ENCODE measurements around the gene SARDH.

SARDH gene, protein sequence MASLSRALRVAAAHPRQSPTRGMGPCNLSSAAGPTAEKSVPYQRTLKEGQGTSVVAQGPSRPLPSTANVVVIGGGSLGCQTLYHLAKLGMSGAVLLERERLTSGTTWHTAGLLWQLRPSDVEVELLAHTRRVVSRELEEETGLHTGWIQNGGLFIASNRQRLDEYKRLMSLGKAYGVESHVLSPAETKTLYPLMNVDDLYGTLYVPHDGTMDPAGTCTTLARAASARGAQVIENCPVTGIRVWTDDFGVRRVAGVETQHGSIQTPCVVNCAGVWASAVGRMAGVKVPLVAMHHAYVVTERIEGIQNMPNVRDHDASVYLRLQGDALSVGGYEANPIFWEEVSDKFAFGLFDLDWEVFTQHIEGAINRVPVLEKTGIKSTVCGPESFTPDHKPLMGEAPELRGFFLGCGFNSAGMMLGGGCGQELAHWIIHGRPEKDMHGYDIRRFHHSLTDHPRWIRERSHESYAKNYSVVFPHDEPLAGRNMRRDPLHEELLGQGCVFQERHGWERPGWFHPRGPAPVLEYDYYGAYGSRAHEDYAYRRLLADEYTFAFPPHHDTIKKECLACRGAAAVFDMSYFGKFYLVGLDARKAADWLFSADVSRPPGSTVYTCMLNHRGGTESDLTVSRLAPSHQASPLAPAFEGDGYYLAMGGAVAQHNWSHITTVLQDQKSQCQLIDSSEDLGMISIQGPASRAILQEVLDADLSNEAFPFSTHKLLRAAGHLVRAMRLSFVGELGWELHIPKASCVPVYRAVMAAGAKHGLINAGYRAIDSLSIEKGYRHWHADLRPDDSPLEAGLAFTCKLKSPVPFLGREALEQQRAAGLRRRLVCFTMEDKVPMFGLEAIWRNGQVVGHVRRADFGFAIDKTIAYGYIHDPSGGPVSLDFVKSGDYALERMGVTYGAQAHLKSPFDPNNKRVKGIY

DNA sequence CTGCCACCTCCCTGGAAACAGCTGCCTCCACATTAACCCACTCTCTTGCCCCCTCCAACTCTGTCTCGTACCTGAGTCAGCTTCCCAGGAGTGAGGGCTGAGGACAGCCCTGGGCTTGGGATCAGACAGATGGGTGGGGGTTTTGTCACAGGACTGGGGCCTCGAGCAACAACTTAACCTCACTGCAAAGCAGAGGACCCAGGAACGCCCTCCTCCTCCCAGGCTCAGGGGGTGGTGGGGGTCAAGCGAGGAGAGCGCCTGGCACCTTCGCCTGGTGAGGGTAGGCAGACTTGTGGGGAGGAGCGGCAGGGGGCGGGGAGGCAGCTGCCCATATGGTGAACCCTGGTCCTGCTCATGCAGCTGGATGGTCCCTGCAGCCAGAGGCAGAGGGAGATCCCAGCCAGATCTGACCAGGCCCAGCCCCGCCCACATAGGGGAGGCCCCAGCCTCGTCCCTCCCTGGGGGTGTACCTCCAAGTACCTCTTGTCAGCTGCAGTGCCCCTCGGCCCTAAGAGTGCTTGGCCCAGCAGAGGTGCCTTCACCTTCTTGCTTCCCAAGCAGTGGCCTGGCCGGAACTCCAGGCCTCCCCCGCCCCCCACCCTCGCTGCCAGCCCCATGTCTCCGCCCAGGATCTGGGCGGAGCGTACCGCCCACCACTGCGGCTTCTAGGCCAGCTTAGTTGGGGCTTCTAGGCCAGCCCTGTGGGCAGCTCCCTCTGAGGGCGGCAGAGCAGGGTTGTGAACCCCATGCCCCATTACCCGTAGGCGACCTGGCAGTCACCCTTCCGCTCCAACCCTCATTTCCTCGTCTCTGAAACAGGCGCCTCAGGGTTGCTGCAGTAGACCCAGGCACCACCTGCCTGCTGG is at the start of gene SARDH:
Gene SARDH, minus strand, starts transcription at position 579 of the 866 bp plus-strand sequence. CDS start 4,179 bp downstream, outside the sequence.
- no peak for DNase-seq (ENCODE audit: low read depth, low spot score)

DNA sequence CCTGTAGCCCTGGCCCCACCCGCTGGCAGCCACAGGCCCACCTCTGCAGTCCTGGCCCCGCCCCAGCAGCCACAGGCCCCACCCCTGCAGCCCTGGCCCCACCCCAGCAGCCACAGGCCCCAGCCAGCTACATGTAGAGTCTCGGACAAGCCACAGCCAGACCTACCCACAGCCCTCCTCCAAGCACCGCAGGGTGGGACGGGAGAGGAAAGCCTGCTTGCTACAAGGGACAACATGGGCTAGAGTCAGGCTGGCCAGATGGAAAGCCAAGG is 49.5 kb upstream of the SARDH start:
- DNase-seq (ENCODE audit: low read depth, low spot score): no peak

DNA sequence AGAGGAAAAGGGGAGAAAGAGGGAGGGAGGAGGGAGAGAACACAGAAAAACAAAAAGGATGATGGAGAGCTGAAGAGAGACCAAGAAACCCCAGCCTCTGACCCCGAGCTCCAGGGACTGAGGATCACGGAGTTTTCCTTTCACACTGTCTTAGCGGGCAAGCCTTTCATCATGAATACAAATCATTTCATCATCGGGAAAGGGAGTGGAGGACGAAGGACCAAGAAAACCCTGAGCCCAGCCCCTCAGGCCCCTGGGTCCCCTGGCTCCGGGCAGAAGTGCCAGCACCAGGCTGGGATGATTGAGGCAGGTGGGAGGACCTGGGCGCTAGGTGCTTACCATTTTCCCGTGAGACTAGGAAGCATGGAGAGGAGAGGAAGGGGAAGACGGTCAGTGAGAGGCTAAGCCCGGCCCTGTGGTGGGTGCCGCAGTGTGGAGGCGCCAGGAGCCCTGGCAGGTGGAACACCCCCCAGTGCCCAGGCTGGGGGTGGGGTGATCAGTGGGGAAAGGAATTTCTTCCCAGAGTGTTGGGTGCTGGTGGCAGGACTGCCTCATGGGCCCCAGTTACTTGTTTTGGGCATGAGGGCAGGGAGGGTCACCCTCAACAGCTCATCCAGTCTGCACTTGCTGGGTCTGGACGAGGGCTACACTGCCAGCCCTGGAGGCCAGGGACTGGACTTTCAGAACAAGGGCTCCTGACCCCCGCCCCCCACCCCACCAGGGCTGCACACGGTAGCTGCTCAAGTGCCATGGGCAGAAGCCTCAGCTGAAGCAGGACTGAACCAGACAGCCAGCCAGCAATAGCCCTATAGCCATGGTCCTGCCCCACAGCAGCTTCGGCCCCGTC is 49.0 kb upstream of the SARDH start:
- DNase-seq (ENCODE audit: low read depth, low spot score): no peak

DNA sequence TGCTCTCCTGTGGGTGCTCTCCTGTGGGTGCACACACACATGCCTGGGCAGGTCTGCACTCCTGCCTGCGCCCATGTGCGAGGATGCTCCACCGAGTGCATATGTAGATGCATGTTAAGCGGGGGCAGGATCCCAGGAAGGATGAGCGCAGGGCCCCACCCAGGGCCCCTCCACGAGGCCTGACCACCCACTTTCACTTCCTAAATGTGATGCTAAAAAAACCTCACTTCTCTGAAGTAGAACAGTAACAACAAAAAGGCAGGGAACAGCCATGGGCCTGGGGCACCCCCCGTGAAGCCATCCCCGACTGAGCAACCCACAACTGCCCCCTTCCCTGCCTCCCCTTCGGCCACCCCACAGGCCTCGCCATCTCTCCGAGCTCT is 48.2 kb upstream of the SARDH start:
- no peak for DNase-seq (ENCODE audit: low read depth, low spot score)

DNA sequence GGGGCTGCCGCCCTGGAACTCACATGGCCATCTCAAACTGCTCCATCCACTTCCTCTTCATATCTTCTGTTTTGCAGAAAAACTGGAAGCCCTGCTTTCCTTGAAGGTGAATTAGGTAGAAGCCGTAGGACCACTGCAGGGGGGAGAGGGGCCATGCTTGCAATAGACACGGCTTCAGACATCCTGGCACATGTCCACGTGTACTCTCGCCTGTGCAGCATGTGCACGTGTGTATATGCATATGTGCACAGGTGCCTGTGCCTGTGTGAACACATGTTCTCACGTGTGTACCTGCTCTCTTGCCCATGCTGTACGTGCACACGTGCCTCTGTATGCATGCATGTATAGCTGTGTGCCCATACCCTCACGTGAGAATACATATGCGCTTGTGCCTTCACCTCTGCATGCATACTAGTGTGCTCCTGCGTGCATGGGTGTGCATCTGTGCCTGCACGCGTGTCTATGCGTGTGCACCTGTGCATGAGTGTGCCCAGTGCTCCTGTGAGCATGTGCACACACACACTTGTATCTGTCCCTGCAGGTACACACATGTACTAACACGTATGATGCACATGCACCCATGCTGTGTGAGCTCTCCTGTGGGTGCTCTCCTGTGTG is 47.7 kb upstream of the SARDH start:
- DNase-seq (ENCODE audit: low read depth, low spot score): no peak

DNA sequence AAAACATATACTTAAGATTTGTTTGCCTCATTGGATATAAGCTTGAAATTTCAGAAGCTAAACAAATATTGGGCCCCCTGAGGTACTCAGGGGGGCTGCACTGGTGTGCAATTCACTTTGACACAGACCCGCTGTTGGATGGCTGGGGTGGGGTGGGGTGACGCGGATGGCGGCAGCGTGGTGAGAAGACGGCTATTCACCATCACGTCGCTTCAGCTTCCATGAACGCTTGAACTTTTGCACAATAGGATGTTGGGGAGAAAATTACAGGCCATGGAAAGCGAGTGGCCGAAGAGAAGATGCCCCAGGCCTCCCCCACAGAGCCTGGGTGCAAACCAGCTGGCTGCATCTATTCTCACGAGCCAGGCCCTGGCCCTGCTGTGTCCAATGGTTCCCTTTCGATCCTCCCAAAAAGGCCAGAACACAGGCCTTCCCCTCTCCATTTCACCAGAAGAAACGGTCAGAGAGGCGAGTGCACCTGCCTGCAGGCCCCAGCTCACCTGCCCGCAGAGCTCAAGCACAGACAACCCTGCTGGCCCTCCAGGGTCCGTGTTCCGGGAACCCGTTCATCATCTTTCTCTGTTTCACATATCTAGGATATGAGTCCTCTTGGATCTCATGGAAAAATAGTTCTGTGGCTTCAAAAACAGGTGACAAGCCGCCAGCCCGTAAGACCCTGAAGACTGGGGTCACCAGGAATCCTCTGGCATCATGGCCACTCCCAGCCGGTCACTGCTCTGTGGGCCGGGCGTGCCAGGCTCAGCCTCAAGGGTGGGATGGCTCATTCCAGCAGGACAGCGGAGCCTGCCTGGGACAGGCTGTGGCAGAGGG is 46.8 kb upstream of the SARDH start:
- no peak for DNase-seq (ENCODE audit: low read depth, low spot score)

DNA sequence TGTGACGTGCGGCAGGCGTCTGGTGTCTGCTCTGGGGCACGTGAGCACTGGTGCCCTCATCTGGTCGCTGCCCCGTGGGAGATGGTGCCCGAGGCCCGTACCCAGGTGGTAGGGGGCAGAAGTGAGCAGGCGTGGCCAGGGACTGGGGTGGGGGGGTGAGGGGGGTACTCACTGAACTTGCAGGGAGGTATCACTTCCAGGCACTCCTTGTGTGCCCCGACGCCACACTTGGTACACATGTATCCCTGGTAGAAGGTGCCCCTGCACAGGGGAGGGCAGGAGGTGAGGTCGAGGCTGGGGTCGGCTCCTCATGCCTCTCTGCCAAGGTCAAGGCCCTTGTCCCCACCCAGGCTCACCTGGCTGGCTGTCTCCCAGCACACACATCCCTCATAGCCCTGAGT is 45.2 kb upstream of the SARDH start:
- DNase-seq (ENCODE audit: low read depth, low spot score): no peak

DNA sequence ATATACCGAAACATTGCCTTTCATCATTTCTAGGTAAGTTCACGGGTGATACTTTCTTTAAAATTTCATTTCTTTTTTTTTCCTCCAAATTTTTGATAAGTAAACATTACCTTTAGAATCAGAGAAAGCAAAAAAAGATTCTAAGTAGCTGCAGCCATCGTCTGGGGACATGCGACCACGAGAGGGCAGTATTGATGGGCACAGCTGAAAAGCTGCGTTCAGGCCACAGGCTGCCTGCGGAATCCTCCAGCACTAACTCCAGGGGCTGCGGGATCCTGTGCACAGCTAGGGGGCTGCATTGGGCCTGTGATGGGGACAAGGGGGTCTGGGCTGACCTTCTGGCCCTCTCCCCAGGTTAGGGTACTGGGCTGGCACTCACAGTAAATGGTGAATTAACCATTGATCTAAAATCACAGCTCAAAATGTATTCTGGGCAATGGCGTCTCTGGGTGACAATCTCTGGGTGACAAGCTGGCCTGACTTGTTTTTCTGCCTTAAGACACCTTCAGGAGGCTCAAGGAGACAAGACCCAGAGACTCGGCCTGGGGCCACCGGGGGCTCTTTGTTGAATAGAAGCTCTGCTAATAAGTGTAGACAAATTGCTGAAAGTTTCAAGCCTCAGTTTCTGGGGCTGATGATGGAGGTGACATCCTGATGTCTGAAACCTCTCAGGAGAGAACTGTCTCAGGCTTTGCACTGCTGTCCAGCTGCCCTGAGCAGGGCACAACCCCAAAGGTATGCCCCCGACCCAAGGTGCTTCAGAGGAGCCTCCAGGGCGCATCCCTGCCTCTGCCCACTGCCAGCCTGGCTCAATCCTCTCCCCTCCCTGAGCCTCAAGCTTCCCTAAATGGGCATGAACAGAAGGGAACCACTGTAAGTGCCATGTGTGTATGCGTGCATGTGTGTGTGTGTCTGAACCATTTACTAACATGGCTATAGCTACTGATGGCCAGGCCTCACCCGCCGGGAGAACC is 44.3 kb upstream of the SARDH start:
- DNase-seq (ENCODE audit: low read depth, low spot score): peak; percentile 36

DNA sequence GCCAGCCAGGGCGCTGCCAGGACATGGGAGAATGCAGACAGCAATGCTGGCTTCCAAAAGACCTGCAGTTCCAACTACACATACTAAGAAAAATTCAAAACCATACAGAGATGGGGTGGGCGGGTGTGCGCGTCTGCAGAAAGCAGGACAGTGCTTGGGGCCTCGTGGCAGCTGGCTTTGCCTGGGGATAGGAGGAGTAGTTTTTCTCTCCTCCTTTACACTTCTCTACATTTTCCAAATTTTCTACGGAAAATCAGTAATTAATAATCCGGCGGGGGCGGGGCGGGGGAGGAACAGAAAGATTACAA is 43.6 kb upstream of the SARDH start:
- DNase-seq (ENCODE audit: low read depth, low spot score): no peak

DNA sequence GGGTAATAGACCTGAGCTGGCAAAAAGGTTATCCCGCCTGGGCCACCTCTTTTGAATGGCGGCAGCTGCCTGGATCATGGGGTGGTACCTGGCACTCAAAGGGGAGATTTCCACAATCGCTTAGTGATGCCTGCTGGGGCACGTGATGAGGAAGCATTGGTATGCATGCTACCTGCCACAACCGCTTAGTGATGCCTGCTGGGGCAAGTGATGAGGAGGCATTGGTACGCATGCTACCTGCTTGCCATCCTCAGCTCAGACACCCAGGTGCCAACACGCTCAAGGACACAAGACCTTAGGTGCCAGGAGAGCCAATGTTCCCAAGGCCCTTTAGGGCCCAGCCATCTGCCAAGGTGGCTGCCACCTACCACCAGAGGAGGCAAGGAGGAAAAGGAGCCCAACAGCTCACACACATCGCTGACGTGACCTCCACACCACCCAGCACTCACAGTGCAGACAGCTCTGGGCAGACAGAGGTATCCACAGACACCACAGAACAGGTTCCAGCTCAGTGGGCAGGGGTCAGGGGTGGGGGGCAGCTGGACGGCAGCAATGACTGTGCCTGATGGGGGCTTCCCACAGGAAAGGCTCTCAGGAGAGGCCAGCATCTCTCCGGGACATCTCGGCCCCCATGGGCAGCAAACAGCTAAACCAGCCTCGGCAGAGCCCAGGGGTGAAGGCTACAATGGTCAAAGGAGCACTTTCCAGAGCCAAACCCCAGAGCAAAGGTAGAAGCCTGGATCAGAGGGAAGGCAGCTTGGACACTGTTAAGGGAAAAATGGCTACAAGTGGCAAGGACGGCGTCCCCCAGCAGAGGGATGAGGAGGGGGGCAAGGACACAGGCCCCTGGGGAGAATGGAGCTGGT is 43.0 kb upstream of the SARDH start:
- DNase-seq (ENCODE audit: low read depth, low spot score): no peak

DNA sequence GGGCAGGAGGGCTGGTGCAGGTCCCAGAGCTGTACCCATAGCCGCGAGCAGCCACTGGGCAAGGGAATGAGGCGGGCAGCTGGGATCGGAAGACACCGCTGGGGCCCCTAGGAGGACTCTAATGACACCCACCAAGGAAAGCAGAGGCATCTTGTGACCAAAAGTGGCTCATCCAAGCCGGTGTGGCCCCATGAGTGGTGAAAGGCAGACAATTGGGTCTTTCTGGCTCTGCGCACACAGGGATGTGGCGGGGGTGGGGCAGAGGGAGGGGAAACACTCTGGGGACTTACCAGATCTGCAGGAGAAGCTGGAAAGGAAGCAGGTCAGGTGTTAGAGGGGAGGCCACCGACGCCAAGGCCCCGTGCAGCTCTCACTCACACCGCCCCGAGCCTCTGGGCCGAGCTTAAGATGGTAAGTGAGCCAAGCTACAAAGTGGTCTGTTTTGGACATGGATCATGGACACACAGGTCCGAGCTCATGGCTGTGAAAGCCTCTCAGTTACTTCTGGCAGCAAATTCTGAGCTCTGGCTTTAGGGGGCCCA is 42.3 kb upstream of the SARDH start:
- no peak for DNase-seq (ENCODE audit: low read depth, low spot score)

DNA sequence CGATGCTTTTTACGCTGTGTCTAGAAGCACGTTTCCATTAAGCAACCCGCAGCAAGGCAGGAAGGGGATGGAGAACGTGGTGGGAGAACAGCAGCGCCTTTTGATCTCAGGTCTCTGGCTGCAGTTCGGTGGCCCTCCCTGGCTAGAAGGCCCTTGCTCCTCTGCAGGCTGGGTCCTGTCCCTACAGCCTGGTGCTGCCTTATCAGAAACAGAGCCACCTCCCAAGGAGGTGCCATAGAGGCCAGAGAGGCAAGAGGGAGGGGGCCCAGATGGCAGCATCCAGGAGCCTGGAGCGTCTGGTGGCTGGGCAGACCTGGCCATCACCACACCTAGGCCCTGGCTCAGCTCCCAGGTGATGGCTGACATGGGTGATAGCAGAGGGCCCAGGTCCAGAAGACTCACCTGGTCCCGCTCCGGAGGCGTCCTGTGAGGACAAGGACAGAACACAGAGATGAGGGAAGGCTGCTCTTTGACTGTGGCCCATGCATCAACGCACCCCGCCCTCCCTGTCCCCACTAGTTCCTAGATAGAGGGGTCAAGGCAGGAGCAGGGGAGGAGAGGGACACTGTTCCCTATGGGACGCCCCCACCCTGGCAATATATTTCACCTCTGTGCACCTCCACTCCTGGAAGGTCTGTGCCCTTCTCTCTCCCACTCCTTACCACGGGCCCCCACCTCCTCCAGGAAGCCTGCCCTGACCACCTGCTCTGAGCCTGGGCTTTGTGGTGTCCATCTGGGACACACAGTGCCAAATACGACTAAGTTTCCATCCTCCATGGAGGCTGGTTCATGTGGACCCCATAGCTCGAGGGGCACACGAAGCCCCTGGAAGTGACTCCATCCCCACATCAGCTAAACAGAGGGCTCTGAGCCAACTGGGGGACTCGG is 41.6 kb upstream of the SARDH start:
- DNase-seq (ENCODE audit: low read depth, low spot score): no peak

DNA sequence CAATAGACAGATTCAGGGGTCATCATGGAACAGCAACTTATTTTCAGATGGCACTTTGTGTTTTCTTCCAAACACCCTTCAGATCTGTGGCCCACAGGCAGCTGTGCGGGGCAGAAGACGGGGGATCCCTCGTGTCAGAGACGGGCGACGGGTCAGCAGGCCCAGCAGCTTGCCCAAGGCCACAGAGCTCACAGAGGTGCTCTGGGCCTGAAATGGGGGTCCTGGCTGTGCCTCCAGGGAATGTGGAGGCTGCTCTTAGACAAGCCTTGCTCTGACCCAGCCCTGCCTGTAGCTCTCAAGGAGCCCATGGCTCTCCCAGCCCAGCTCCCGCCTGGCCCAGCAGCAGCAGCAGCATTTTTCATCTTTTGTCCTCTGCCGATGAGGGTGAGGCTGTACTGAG is 40.9 kb upstream of the SARDH start:
- DNase-seq (ENCODE audit: low read depth, low spot score): no peak

DNA sequence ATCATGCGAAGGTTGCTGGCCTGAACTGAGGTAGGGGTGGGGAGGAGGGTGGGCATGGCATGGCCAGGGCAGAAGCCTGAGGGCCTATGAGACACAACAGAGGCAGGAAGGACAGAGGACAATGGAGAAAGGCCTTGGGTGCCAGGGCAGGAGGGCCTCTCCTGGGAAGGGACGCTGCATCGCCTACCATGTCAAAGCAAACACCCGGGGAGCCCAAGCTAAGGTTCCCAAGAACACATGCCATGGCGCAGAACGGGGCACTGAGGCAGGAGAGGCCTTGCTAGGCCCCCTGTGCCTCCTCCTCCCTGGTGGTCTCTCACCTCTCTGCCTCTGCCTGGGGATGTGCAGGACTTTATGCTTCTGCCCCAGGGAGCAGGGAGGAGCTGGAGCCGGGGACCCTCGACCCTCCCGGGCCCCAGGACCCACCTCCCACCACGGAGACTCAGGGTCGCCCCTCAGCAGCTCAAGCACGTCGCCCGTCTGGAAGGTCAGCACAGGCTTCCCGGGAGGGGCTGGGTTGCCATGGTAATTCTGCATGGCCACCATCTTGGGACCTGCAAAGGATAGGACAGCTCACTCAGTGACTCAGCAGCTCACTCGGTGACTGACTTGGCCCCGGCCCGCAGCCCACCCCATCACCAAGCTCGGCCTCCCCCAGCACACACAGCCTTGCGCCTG is 40.3 kb upstream of the SARDH start:
- DNase-seq (ENCODE audit: low read depth, low spot score): no peak

DNA sequence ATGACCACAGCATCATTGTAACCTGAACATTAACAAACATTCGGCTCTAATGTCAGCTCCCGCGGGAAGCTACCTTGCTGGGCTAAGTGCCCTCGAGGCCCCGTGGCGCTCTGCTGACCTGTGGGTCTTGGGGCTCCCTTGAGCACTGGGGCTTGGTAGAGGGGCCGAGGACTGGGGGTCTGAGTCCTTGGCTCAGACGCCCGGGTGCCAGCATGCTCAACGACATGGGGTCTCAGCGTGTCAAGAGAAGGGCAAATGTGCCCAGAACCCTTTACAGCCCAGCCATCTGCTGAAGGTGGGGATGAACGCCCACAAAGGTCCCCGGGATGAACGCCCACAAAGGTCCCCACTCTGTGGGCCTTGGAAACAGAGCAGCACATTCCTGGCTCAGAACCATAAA is 39.7 kb upstream of the SARDH start:
- no peak for DNase-seq (ENCODE audit: low read depth, low spot score)

Data from activated naive CD8-positive, alpha-beta T cell treated with anti-CD3 and anti-CD28 coated beads, Interleukin-2, amount 50 U/mL, for 16 hours (primary cell).